ENCODE measurements around the gene CA5B. TPM values are rescaled to one million over a fixed set of nuclear protein-coding genes. Genes with fewer than 3 reads are reported as not detected.
A peak's percentile ranks its signal among the peaks of the same experiment; 100 is the strongest.
"Not testable (repeated sequence)": the region's sequence is repeated elsewhere in the genome, so short reads cannot be mapped to it uniquely, and the experiment has no call there.

CA5B gene
- total and polyA plus RNA-seq, 8 donors, result 10.7 to 18.5 (median 15.3) TPM

GRCh38 chrX:15745179-15745578 lies 7.1 kb downstream of the CA5B start:
- Histone ChIP-seq H3K27ac (no peak overlapping the region), H3K4me1 (peaks cover 0 to 11% of the 10 kb centered on the region in 2 donors), H3K27me3 (no peaks in the 10 kb centered on the region), H3K9me3 (no peaks in the 10 kb centered on the region), H3K36me3 (no peaks in the 10 kb centered on the region), H3K4me3 (no peak overlapping the region)
- intact Hi-C loops (cut with DNase I), result no loop called here
- ATAC-seq (no peak), DNase-seq (no peak)
- TF ChIP-seq CTCF (IDR thresholded peaks at IDR 0.05), result no peak

GRCh38 chrX:15746651-15747050 lies 8.6 kb downstream of the CA5B start:
- H3K27me3 ChIP-seq; H3K27ac ChIP-seq; H3K4me3 ChIP-seq; intact Hi-C loops (cut with DNase I); ATAC-seq; DNase-seq; H3K36me3 ChIP-seq; H3K9me3 ChIP-seq: not testable (repeated sequence)
- peaks cover 8 to 17% of the 10 kb centered on the region in 2 donors for H3K4me1 ChIP-seq

- Histone ChIP-seq H3K27me3 (no peaks in the 10 kb centered on the region), H3K4me1 (peaks cover 8 to 17% of the 10 kb centered on the region in 2 donors), H3K36me3 (no peaks in the 10 kb centered on the region), H3K27ac (no peak overlapping the region), H3K9me3 (no peaks in the 10 kb centered on the region), H3K4me3 (no peak overlapping the region)
- DNase-seq, result no peak
- no peak for TF ChIP-seq CTCF (IDR thresholded peaks at IDR 0.05)
- intact Hi-C loops (cut with DNase I), result no loop called here
- no peak for ATAC-seq
Observed at GRCh38 chrX:15747626-15748173, 9.6 kb downstream of the CA5B start.

- intact Hi-C loops (cut with DNase I), result no loop called here
- no peak overlapping the region for H3K4me3 ChIP-seq
- no peaks in the 10 kb centered on the region for H3K27me3 ChIP-seq
- no peaks in the 10 kb centered on the region for H3K9me3 ChIP-seq
- H3K27ac ChIP-seq, result peak overlapping the region; percentile 78 to 79
- DNase-seq (no peak), ATAC-seq (no peak)
- H3K36me3 ChIP-seq, result no peaks in the 10 kb centered on the region
- peaks cover 8 to 17% of the 10 kb centered on the region in 2 donors for H3K4me1 ChIP-seq
- no peak for TF ChIP-seq CTCF (IDR thresholded peaks at IDR 0.05)
Observed at GRCh38 chrX:15748841-15749240, 10.8 kb downstream of the CA5B start.

GRCh38 chrX:15749642-15750610 lies 11.9 kb downstream of the CA5B start:
- no peak for TF ChIP-seq CTCF (IDR thresholded peaks at IDR 0.05)
- Histone ChIP-seq H3K27me3 (no peaks in the 10 kb centered on the region), H3K9me3 (no peaks in the 10 kb centered on the region), H3K36me3 (no peaks in the 10 kb centered on the region), H3K4me3 (no peak overlapping the region), H3K4me1 (peaks cover 8 to 17% of the 10 kb centered on the region in 2 donors), H3K27ac (peak overlapping the region; percentile 78 to 79)
- peak in 1 of 4 donors; percentile 46 for DNase-seq
- peak; percentile 68 for ATAC-seq
- intact Hi-C loops (cut with DNase I), result no loop called here
